ENCODE data around the gene B3GNT2. TPM values are rescaled to one million over a fixed set of nuclear protein-coding genes. Genes with fewer than 3 reads are reported as not detected.
"Not testable (repeated sequence)": the region's sequence is repeated elsewhere in the genome, so short reads cannot be mapped to it uniquely, and the experiment has no call there.

Gene B3GNT2
- total RNA-seq, 6 experiments from 2014 or later: 9.1 to 11.0 (median 9.9) TPM

DNA sequence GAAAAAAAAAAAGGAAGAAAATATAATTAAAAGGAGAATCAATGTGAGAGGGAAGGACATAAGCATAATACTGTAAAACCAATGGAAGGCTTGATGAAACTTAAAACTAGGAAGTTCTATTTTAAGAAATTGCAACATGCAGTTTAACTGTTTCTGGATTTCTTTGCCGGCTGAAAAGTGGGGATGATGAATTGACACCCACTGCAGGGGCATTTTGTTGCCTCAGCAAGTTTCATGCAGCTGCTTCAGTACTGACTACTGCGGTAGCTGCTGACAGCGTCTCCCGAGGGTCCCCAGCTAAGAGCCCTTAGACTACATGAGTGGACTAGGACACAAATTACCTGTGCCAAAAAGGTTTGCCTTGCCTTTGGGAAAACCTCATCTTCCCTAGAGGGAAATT lies 69.2 kb downstream of the B3GNT2 start:
- intact Hi-C loops (cut with DNase I): no loop called here
- TF ChIP-seq, protein P1, sequence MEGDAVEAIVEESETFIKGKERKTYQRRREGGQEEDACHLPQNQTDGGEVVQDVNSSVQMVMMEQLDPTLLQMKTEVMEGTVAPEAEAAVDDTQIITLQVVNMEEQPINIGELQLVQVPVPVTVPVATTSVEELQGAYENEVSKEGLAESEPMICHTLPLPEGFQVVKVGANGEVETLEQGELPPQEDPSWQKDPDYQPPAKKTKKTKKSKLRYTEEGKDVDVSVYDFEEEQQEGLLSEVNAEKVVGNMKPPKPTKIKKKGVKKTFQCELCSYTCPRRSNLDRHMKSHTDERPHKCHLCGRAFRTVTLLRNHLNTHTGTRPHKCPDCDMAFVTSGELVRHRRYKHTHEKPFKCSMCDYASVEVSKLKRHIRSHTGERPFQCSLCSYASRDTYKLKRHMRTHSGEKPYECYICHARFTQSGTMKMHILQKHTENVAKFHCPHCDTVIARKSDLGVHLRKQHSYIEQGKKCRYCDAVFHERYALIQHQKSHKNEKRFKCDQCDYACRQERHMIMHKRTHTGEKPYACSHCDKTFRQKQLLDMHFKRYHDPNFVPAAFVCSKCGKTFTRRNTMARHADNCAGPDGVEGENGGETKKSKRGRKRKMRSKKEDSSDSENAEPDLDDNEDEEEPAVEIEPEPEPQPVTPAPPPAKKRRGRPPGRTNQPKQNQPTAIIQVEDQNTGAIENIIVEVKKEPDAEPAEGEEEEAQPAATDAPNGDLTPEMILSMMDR (IDR thresholded peaks at IDR 0.05): no peak
- no peak for TF ChIP-seq POLR2A (IDR thresholded peaks at IDR 0.05)
- 70% methylated on average over 4 of the region's 4 CpGs for WGBS (ENCODE audit: insufficient coverage, low coverage, low lambda C conversion rate, missing lambda C conversion rate)
- Histone ChIP-seq H3K4me3 (no peak overlapping the region), H3K36me3 (no peaks in the 10 kb centered on the region), H3K27me3 (no peaks in the 10 kb centered on the region), H3K4me1 (no peaks in the 10 kb centered on the region), H3K27ac (no peak overlapping the region), H3K9me3 (no peaks in the 10 kb centered on the region)
- ATAC-seq (peak in 3 of 4 donors; percentile 40 to 65 (median 52)), DNase-seq (no peak)

DNA sequence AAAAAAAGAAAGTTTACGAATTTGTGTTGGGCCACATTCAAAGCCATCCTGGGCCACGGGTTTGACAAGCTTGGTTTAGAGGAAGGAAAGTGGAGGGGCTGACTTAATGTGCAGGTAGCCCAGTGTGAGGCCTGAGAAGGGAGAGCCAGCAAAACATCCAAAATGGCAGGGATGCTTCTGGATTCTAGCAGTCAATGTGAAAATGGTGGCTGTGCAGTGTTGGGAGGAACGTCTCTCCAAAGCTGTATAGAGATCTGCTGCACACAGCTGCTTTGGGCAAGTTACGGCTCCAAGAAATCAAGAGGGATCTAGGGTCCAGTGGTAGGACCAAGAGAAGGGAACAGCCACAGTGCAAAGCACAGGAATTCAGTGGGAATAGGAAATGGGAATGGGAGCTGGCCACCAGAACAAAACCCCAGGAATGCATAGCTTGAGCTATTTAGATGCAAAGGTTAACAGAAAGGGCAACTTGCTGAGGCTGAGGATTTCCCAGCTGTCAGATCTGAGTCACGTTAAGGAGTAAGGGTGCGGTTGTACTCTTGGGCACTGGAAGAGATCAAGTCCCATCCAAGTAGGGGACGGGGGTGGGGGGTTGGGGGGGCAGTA lies 70.6 kb downstream of the B3GNT2 start:
- no peak overlapping the region for H3K4me3 ChIP-seq
- no peaks in the 10 kb centered on the region for H3K9me3 ChIP-seq
- DNase-seq (no peak), ATAC-seq (peak in 1 of 4 donors; percentile 28)
- H3K4me1 ChIP-seq: no peaks in the 10 kb centered on the region
- WGBS (ENCODE audit: insufficient coverage, low coverage, low lambda C conversion rate, missing lambda C conversion rate): 88% methylated on average over 5 of the region's 7 CpGs
- intact Hi-C loops (cut with DNase I): no loop called here
- H3K27ac ChIP-seq: no peak overlapping the region
- no peaks in the 10 kb centered on the region for H3K27me3 ChIP-seq
- TF ChIP-seq, protein P1 (IDR thresholded peaks at IDR 0.05): no peak
- no peak for TF ChIP-seq POLR2A (IDR thresholded peaks at IDR 0.05)
- no peaks in the 10 kb centered on the region for H3K36me3 ChIP-seq

DNA sequence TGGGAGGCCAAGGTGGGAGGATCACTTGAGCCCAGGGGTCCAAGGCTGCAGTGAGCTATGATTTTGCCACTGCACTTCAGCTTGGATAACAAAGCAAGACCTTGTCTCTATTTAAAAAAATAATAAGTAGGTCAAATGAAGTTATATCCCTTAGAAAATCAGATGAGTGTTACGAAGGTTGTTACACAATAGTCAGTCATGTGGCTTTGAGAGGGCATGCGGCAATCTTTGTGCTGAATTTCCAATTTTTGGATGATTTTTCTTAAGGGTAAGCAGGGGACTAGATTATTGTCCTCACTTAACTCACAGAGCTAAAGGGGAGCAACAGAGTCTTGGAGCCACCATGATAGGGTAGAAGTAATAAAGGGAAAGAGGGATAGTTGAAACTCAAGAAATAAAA lies 71.8 kb downstream of the B3GNT2 start:
- no peak for TF ChIP-seq POLR2A (IDR thresholded peaks at IDR 0.05)
- TF ChIP-seq, protein P1 (IDR thresholded peaks at IDR 0.05): no peak

DNA sequence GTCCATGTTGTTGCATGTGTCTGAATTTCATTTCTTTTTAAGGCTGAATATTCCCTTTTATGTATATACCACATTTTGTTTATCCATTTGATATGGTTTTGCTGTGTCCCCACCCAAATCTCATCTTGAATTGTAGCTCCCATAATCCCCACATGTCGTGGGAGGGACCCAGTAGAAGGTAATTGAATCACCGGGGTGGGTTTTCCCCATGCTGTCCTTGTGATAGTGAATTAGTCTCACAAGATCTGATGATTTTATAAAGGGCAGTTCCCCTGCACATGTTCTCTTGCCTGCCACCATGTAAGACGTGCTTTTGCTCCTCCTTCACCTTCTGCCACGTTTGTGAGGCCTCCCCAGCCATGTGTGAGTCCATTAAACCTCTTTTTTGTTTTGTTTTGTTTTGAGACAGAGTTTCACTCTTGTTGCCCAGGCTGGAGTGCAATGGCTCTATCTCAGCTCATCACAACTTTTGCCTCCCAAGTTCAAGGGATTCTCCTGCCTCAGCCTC lies 72.8 kb downstream of the B3GNT2 start:
- H3K27me3 ChIP-seq; H3K27ac ChIP-seq; intact Hi-C loops (cut with DNase I); DNase-seq; ATAC-seq; H3K4me1 ChIP-seq; H3K9me3 ChIP-seq; H3K4me3 ChIP-seq; H3K36me3 ChIP-seq: not testable (repeated sequence)
- 93% methylated on average over 4 of the region's 4 CpGs for WGBS (ENCODE audit: insufficient coverage, low coverage, low lambda C conversion rate, missing lambda C conversion rate)

More for the DNA sequence above, 71.8 kb downstream of the B3GNT2 start:
- WGBS (ENCODE audit: insufficient coverage, low coverage, low lambda C conversion rate, missing lambda C conversion rate): 22% methylated on average over 2 of the region's 2 CpGs
- no peak for DNase-seq
- no peak overlapping the region for H3K4me3 ChIP-seq
- intact Hi-C loops (cut with DNase I): no loop called here
- H3K4me1 ChIP-seq: no peaks in the 10 kb centered on the region
- H3K27ac ChIP-seq: no peak overlapping the region
- H3K27me3 ChIP-seq: no peaks in the 10 kb centered on the region
- H3K9me3 ChIP-seq: no peaks in the 10 kb centered on the region
- no peaks in the 10 kb centered on the region for H3K36me3 ChIP-seq
- ATAC-seq: peak in 2 of 4 donors; percentile 24 to 47

DNA sequence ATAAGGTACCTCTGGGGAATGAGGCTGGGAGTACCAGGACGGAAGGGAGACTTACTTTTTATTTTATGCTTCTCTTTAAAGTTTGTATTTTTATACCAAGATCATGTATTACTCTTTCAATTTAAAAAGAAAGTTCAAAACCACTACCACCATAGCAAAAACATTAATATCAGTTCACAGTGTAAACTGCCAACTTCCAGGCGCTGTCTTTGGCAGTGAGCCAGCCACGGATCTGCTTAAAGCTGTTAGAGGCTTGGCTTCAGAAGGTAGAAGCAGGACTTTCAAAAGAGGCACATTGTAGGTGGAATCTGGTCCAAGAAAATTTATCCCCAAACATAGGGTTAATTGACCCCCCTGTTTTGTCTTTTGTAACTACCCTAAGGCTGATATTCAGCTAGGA lies 74.8 kb downstream of the B3GNT2 start:
- intact Hi-C loops (cut with DNase I): no loop called here
- no peaks in the 10 kb centered on the region for H3K9me3 ChIP-seq
- H3K4me1 ChIP-seq: no peaks in the 10 kb centered on the region
- ATAC-seq: peak in 1 of 4 donors; percentile 28
- no peak overlapping the region for H3K4me3 ChIP-seq
- WGBS (ENCODE audit: insufficient coverage, low coverage, low lambda C conversion rate, missing lambda C conversion rate): 11% methylated on average over 3 of the region's 3 CpGs
- H3K27me3 ChIP-seq: no peaks in the 10 kb centered on the region
- no peaks in the 10 kb centered on the region for H3K36me3 ChIP-seq
- TF ChIP-seq, protein P1 (IDR thresholded peaks at IDR 0.05): no peak
- TF ChIP-seq POLR2A (IDR thresholded peaks at IDR 0.05): no peak
- no peak overlapping the region for H3K27ac ChIP-seq
- DNase-seq: peak; percentile 52 to 70 (median 60)

Small RNA genes within 50 kb of the gene (microRNA-seq; reads per million reads assigned to microRNA genes)
- 0 to 0.64 reads per million in 2 donors for gene MIR5192

Small RNA genes within 50 kb of the gene (small RNA-seq; reads per million reads assigned to genes)
- gene MIR5192 (0 reads per million in 2 experiments), gene RN7SL51P (0 reads per million in 2 experiments)
